Measurements from ENCODE around the gene EFNA4. TPM values are rescaled to one million over a fixed set of nuclear protein-coding genes. Genes with fewer than 3 reads are reported as not detected.

EFNA4 gene
- total and polyA plus RNA-seq, 9 of the 15 experiments (the other 6 are each of a cell fraction or from before 2014, with no cell fraction given): 0.68 to 7.4 (median 6.1) TPM

DNA sequence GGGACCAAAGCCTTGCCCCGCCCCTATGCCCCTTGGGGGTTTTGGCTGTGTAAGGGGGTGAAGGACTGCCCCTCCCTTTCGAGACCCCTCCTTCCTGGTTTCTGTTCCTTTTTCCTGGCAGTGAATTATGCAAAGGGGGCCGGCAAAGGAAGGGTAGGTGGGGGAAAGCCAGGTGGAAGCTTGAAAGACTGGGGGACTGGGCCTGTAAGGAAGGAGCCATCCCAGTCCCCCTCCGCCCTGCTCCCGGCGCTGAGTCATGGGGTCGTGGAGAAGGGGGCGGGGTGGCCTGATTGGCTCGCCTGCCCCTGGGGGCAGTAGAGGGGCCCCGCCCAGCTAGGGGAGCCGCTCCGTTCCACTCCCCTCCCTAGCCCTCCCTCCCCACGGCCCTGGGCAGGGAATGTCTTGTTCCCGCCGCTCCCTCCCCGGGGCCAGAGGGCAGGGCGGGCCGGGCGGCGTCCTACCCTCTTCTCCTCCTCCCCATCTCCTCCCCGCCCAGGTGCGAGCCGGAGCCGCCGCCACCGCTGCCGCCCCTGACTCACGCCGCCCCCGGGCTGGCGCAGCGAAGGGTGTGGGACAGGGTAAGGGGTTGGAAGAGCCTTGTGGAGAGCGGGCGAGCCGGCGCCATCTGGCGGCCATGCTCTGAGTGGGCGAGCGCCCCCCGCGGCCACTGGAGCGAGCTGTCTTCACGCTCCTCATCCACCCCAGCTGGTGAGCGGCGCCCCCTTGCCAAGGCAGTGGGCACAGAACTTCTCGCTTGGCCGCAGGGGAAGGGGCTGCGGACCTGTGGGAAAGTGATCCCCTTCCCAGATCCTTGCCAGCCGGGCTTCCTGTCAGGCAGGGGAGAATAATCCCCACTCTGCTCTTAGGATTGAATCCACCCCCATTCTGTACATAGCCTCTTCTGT is 46.2 kb upstream of the EFNA4 start (continued):
- TF ChIP-seq POLR3G (IDR thresholded peaks at IDR 0.05; ENCODE audit: extremely low read depth, insufficient read length, insufficient replicate concordance): no peak
- TF ChIP-seq PHF8 (IDR thresholded peaks at IDR 0.05; ENCODE audit: borderline replicate concordance, low read length): no peak; the same call in 1 of the 2 replicates
- 0 out of 2 replicates have a peak, but pooled peaks have one; percentile 70 for TF ChIP-seq DNMT1 (IDR thresholded peaks at IDR 0.05)
- TF ChIP-seq CREB5 (CRISPR knock-in tag; IDR thresholded peaks at IDR 0.05): no peak
- TF ChIP-seq ZNF274 (IDR thresholded peaks at IDR 0.05; ENCODE audit: borderline replicate concordance, low read depth, low read length): no peak
- no peak for TF ChIP-seq ZNF551 (CRISPR knock-in tag; IDR thresholded peaks at IDR 0.05)
- TF ChIP-seq MTA2 (IDR thresholded peaks at IDR 0.05; ENCODE audit: low read depth): no peak
- TF ChIP-seq CREM (IDR thresholded peaks at IDR 0.05; ENCODE audit: low read depth): peak; percentile 69; the same call in 1 of the 2 replicates
- TF ChIP-seq, protein P1, sequence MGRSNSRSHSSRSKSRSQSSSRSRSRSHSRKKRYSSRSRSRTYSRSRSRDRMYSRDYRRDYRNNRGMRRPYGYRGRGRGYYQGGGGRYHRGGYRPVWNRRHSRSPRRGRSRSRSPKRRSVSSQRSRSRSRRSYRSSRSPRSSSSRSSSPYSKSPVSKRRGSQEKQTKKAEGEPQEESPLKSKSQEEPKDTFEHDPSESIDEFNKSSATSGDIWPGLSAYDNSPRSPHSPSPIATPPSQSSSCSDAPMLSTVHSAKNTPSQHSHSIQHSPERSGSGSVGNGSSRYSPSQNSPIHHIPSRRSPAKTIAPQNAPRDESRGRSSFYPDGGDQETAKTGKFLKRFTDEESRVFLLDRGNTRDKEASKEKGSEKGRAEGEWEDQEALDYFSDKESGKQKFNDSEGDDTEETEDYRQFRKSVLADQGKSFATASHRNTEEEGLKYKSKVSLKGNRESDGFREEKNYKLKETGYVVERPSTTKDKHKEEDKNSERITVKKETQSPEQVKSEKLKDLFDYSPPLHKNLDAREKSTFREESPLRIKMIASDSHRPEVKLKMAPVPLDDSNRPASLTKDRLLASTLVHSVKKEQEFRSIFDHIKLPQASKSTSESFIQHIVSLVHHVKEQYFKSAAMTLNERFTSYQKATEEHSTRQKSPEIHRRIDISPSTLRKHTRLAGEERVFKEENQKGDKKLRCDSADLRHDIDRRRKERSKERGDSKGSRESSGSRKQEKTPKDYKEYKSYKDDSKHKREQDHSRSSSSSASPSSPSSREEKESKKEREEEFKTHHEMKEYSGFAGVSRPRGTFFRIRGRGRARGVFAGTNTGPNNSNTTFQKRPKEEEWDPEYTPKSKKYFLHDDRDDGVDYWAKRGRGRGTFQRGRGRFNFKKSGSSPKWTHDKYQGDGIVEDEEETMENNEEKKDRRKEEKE (IDR thresholded peaks at IDR 0.05; ENCODE audit: borderline replicate concordance in 1 of 2, control insufficient read depth in 1 of 2, low read depth in 2 of 2, low read length in 1 of 2): peak in 1 of 2 experiments; percentile 61; a peak in 1 of 4 replicates
- TF ChIP-seq ZNF324 (CRISPR knock-in tag; IDR thresholded peaks at IDR 0.05): no peak
- TF ChIP-seq LCOR (CRISPR knock-in tag; IDR thresholded peaks at IDR 0.05): peak; percentile 97
- TF ChIP-seq DDX20 (tag; IDR thresholded peaks at IDR 0.05; ENCODE audit: low read depth): no peak
- no peak for TF ChIP-seq CHCHD3 (CRISPR knock-in tag; IDR thresholded peaks at IDR 0.05)
- no peak for TF ChIP-seq SREBF2 (CRISPR knock-in tag; IDR thresholded peaks at IDR 0.05)
- TF ChIP-seq HNRNPLL (IDR thresholded peaks at IDR 0.05; ENCODE audit: low read depth, low read length, poor library complexity, severe bottlenecking): no peak
- peak; percentile 99 for TF ChIP-seq HNRNPL (IDR thresholded peaks at IDR 0.05; ENCODE audit: low read depth, low read length)
- TF ChIP-seq DACH1 (IDR thresholded peaks at IDR 0.05; ENCODE audit: partially characterized antibody): no peak
- TF ChIP-seq KHSRP (IDR thresholded peaks at IDR 0.05): no peak
- TF ChIP-seq IRF2 (CRISPR knock-in tag; IDR thresholded peaks at IDR 0.05): no peak
- TF ChIP-seq, protein P2, sequence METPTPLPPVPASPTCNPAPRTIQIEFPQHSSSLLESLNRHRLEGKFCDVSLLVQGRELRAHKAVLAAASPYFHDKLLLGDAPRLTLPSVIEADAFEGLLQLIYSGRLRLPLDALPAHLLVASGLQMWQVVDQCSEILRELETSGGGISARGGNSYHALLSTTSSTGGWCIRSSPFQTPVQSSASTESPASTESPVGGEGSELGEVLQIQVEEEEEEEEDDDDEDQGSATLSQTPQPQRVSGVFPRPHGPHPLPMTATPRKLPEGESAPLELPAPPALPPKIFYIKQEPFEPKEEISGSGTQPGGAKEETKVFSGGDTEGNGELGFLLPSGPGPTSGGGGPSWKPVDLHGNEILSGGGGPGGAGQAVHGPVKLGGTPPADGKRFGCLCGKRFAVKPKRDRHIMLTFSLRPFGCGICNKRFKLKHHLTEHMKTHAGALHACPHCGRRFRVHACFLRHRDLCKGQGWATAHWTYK (CRISPR knock-in tag; IDR thresholded peaks at IDR 0.05): peak; percentile 72; the same call in 1 of the 2 replicates
- peak; percentile 85; the same call in 1 of the 2 replicates for TF ChIP-seq ZNF282 (CRISPR knock-in tag; IDR thresholded peaks at IDR 0.05)
- no peak for TF ChIP-seq PTBP1 (IDR thresholded peaks at IDR 0.05; ENCODE audit: low read depth, low read length)
- TF ChIP-seq SAFB (IDR thresholded peaks at IDR 0.05; ENCODE audit: borderline replicate concordance, low read depth, low read length): peak; percentile 61; the same call in 1 of the 2 replicates

Data from K562 (cell line).